GM12801 (cell line): Measurements from ENCODE around the gene AMBRA1.

Experiments used
- CTCF ChIP-seq: IDR thresholded peaks from one replicate; pipeline ENCODE4 v1.5.1; 2011; ENCODE audit warnings: control low read depth; ENCODE audit not compliant: insufficient read length; ENCODE audit errors: extremely low read depth

The AMBRA1 gene

DNA sequence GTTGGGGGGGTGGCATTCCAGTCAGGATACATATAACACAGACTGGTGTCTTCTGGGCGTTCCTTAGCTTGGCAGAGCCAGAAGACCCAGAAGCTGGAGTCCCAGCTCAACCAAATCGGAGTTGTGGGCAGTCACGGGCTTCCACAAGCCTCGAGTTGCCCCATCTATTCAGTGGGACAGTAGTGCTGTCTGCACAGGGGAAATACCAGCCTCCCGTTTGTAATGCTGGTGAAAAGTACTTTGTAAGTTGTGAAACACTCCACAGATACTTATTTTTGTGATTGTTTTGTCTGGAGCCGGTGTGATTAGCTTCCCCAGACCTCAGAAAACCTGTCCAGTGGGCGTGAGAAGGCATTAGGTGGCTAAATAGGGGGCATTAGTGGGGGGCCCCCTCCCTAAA lies 232.9 kb downstream of the AMBRA1 start:
- TF ChIP-seq CTCF: no peak

DNA sequence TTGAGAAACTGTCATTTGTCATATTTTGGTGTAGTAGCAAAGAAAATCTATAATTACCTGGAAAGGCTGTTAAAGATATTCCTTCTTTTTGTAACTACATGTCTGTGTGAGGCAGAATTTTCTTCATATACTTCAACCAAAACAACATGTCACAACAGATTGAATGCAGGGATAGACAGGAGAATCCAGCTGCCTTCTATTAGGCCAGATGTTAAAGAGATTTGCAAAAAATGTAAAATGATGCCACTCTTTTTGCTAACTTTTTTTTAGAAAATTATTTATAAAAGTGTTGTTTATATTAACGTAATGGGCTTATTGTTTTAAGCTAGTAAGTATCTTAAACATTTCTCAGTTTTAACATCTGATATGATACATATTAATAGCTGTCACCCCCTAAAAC lies 233.9 kb downstream of the AMBRA1 start:
- TF ChIP-seq CTCF: no peak

GRCh38 chr11:46357483-46357936 lies 236.3 kb downstream of the AMBRA1 start:
- TF ChIP-seq CTCF: no peak

DNA sequence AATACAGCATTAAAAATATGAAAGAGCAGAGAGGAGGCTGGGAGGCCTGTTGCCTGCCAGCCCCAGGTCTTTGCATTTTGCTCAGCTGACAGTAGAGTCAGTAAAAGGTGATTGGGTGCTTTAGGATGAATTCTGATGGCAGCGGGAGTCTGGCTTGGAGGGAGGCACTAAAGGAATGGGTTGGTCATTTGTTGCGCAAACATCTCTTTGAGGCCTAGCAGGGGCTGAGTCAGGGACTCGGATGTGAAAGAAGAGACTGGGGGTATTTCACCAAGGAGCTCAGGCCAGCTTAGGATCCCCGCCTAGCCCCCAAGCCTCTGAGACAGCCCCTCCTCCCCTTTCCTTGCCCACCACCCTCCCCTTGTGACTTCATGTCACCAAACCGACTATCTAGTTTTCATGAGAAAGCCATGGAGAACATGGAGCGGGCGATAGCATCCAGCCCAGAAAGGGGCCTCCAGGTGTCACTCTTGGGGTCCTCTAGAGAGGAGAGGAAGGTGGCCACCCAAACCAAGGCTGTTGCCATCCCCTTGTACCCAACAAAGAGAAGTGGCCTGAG lies 236.8 kb downstream of the AMBRA1 start:
- no peak for TF ChIP-seq CTCF

- TF ChIP-seq CTCF: no peak
Measured at GRCh38 chr11:46353698-46354097, 240.1 kb downstream of the AMBRA1 start.

GRCh38 chr11:46352063-46352841 lies 241.6 kb downstream of the AMBRA1 start:
- TF ChIP-seq CTCF: no peak

- no peak for TF ChIP-seq CTCF
Measured at GRCh38 chr11:46351606-46352005, 242.2 kb downstream of the AMBRA1 start.
